T-cell (primary cell): ENCODE measurements around the gene CCDC89. TPM values are rescaled to one million over a fixed set of nuclear protein-coding genes. Genes with fewer than 3 reads are reported as not detected.
A peak's percentile ranks its signal among the peaks of the same experiment; 100 is the strongest.

Experiments used
- ATAC-seq, 4 experiments: fragments of 200-7000 bp in 3 of 4; fragments of 150-1000 bp in 1 of 4; cut with Tn5 transposase; replicated peaks in 1 of 4; 1 replicate in 3 of 4; 2 replicates in 1 of 4; pipeline ENCODE4 v1.10.0; 2021; ENCODE audit warnings: moderate library complexity in 3 of 4, mild to moderate bottlenecking in 2 of 4, moderate number of reproducible peaks in 1 of 4
- CTCF ChIA-PET, 2 donors: fragments of 300-600 bp; sonication (Branson Sonifier 250); formaldehyde crosslinking; loops; one replicate each; lab custom pipeline; 2022; ENCODE audit warnings: antibody characterized with exemption in 2 of 2; lab: Charles Lee
- POLR2A ChIA-PET, 2 donors: fragments of 300-600 bp; sonication (Branson Sonifier 250); formaldehyde crosslinking; loops; one replicate each; lab custom pipeline; 2022; ENCODE audit warnings: antibody characterized with exemption in 2 of 2; lab: Charles Lee
- DNase-seq, 35 experiments: peaks; one replicate each; pipeline versions ENCODE4 v3.0.0 to v3.0.0-alpha.2; 2013 to 2023
- H3K27ac ChIP-seq: one replicate; pipeline ENCODE4 v1.5.1; 2013; ENCODE audit warnings: low read length
- H3K27me3 ChIP-seq, 2 experiments: replicated peaks in 1 of 2; 1 replicate in 1 of 2; 2 replicates in 1 of 2; pipeline versions ENCODE4 v1.6.1 to v1.7.0; 2013; ENCODE audit warnings: low read length in 1 of 2, mixed read lengths in 1 of 2; ENCODE audit not compliant: control insufficient read depth in 2 of 2, insufficient read depth in 2 of 2; ENCODE audit errors: extremely low read depth in 1 of 2
- H3K36me3 ChIP-seq, 2 donors: 1 replicate in 1 of 2; 2 replicates in 1 of 2; pipeline versions ENCODE4 v1.6.1 to v1.7.0; 2013; ENCODE audit warnings: low read length in 1 of 2; ENCODE audit not compliant: control insufficient read depth in 2 of 2, insufficient read depth in 1 of 2; ENCODE audit errors: extremely low read depth in 1 of 2
- H3K4me1 ChIP-seq, 2 experiments: 1 replicate in 1 of 2; 2 replicates in 1 of 2; pipeline versions ENCODE4 v1.6.1 to v1.7.0; 2013; ENCODE audit warnings: low read length in 2 of 2, mixed read lengths in 1 of 2; ENCODE audit not compliant: insufficient read depth in 2 of 2, control insufficient read depth in 1 of 2; ENCODE audit errors: extremely low read depth in 1 of 2
- H3K4me3 ChIP-seq, 2 donors: 1 replicate in 1 of 2; 2 replicates in 1 of 2; pipeline versions ENCODE4 v1.5.1 to v1.7.0; 2013; ENCODE audit warnings: mild to moderate bottlenecking in 2 of 2, low read length in 1 of 2, moderate library complexity in 1 of 2; ENCODE audit not compliant: control insufficient read depth in 1 of 2; ENCODE audit errors: extremely low read depth in 1 of 2
- H3K9me3 ChIP-seq: 2 replicates; pipeline ENCODE4 v1.7.0; 2013
- H3K27ac Mint-ChIP-seq, 2 donors: one replicate each; pipeline ENCODE4 v1.8.0; 2020 to 2021; ENCODE audit warnings: mild to moderate bottlenecking in 2 of 2, mixed read lengths in 2 of 2
- H3K27me3 Mint-ChIP-seq, 2 donors: one replicate each; pipeline ENCODE4 v1.8.0; 2021 to 2022; ENCODE audit warnings: mixed read lengths in 2 of 2
- H3K36me3 Mint-ChIP-seq: one replicate; pipeline ENCODE4 v1.8.0; 2021; ENCODE audit warnings: mixed read lengths
- H3K4me1 Mint-ChIP-seq, 3 donors: one replicate each; pipeline ENCODE4 v1.8.0; 2020 to 2022; ENCODE audit warnings: mixed read lengths in 3 of 3, mild to moderate bottlenecking in 1 of 3
- H3K4me3 Mint-ChIP-seq, 3 donors: one replicate each; pipeline ENCODE4 v1.8.0; 2020 to 2022; ENCODE audit warnings: mild to moderate bottlenecking in 3 of 3, mixed read lengths in 3 of 3, moderate library complexity in 3 of 3
- H3K9me3 Mint-ChIP-seq, 3 donors: one replicate each; pipeline ENCODE4 v1.8.0; 2020 to 2022; ENCODE audit warnings: mixed read lengths in 3 of 3
- WGBS: methylation state at CpG from one replicate; pipeline ENCODE4 v1.1.5; 2013; ENCODE audit warnings: missing lambda C conversion rate; ENCODE audit not compliant: insufficient coverage; 5-methylcytosine and 5-hydroxymethylcytosine counted together
- total RNA-seq, 35 experiments: library from RNA in 6 of 35; stranded (reverse) in 6 of 35; fragments of 120-200 nt in 1 of 35; gene quantifications; one replicate each; pipeline versions ENCODE4 v1.2.1 to v1.2.4 and lab custom pipeline; 2013 to 2026

The CCDC89 gene
- total RNA-seq, 5 donors from 2014 or later (not counting 1 experiment from before 2014, with no cell fraction given) = 0.50 to 1.1 (median 0.53) TPM

DNA sequence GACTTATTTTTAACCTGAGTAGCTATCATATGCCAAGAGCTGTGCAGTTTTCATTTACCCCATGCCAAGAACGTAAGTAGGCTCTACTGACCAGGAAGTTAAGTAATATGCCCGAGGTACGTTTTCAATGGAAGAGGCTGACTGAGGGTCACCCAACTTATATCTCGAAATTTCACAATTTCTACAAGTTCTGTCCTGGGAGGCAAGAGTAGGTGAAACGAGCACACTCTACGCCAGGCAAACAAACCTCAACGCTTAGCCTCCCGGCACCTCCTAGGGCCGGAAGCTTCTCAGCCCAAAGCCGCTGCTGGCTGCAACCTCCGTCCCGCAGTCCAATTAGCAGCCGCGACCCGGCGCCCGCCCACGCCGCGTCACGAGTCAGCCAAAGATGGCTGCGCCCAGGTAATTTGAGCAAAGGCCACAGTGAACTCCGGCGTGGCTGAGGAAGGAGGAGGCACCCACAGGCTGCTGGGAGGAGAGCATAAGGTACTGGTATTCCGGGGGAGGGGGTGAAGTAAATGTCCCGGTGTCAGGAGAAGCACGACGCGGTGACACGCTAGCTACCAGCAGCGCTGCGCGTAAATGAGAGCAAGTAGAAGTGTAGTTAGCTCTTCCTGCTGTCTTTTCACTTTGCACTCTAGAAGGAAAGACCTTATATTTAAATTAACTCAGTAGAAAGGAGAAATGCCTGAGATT, 38.2 kb downstream of the CCDC89 start, which contains the start of gene TMEM126A:
TSS of gene TMEM126A (plus strand) at position 364 of the 696 bp plus-strand sequence. CDS start 2,289 bp downstream, outside the sequence.
- Histone ChIP-seq H3K4me3 (peak within 1 kb of the TSS; percentile 70 to 91), H3K4me1 (peaks cover 15 to 17% of the 10 kb centered on the region in 2 experiments), H3K27me3 (peaks cover 2 to 4% of the 10 kb centered on the region in 2 experiments), H3K9me3 (no peaks in the 10 kb centered on the region), H3K36me3 (peaks cover 4 to 10% of the 10 kb centered on the region in 2 donors), H3K27ac (peak within 1 kb of the TSS; percentile 66)
- Mint-ChIP-seq H3K36me3 (peaks cover 7% of the 10 kb centered on the region), H3K4me3 (peak within 1 kb of the TSS; percentile 87 to 97 (median 96)), H3K9me3 (no peaks in the 10 kb centered on the region), H3K27ac (peak within 1 kb of the TSS; percentile 92 to 98), H3K4me1 (peaks cover 36 to 40% (median 37%) of the 10 kb centered on the region in 3 donors), H3K27me3 (peaks cover 8 to 19% of the 10 kb centered on the region in 2 donors)
- CTCF ChIA-PET = interaction anchor here (0.6 to 2.0 kb wide), 10 partner anchors 10 to 512 kb away, joined by 3 to 21 read pairs (median 4); partner anchors contain the start of genes CREBZF (in 1 of the 2), DLG2 (in 1 of the 2) and TMEM126B (in 1 of the 2)
- under 1% methylated on average over 21 of the region's 33 CpGs for WGBS
- ATAC-seq (peak; percentile 99 to 100 (median 100)), DNase-seq (peak; percentile 77 to 94 (median 88))
- POLR2A ChIA-PET = interaction anchor here (0.6 to 3.6 kb wide), 20 partner anchors 9 to 619 kb away, joined by 3 to 36 read pairs (median 4); partner anchors contain the start of genes TMEM126B (in 2 of the 2), CREBZF (in 1 of the 2), DLG2 (in 1 of the 2) and PICALM (in 1 of the 2)

DNA sequence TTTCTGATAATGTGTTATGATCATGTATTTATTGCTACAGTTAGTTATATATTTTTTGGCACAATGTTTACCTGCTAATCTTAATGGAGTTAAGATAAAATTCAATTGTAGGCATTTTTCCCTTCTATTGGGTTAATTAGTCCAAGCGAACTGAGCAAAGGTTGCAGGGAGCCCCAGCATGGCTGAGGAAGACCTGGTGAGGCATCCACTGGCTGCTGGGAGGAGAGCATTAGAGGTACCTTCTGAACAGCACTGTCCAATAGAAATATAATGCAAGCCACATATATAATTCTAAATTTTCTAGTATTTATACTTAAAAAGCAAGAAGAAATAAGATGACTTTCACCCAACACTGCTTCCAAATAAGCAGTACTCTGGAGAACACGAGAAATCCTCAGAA, 38.9 kb downstream of the CCDC89 start:
- CTCF ChIA-PET = interaction anchor here (0.9 to 2.0 kb wide), 9 partner anchors 10 to 512 kb away, joined by 3 to 21 read pairs (median 4); partner anchors contain the start of genes CREBZF (in 1 of the 2), DLG2 (in 1 of the 2) and TMEM126B (in 1 of the 2)
- H3K4me1 Mint-ChIP-seq = peaks cover 32 to 36% (median 33%) of the 10 kb centered on the region in 3 donors
- peak overlapping the region; percentile 92 to 98 for H3K27ac Mint-ChIP-seq
- Histone ChIP-seq H3K9me3 (no peaks in the 10 kb centered on the region), H3K27me3 (peaks cover 2 to 4% of the 10 kb centered on the region in 2 experiments), H3K36me3 (peaks cover 4 to 10% of the 10 kb centered on the region in 2 donors), H3K4me1 (peaks cover 15 to 17% of the 10 kb centered on the region in 2 experiments), H3K4me3 (peak overlapping the region; percentile 70 to 91), H3K27ac (peak overlapping the region; percentile 66)
- peaks cover 11 to 23% of the 10 kb centered on the region in 2 donors for H3K27me3 Mint-ChIP-seq
- no CpG with 5 or more reads among the region's 2 CpGs for WGBS
- peak overlapping the region; percentile 87 to 97 (median 96) for H3K4me3 Mint-ChIP-seq
- POLR2A ChIA-PET = interaction anchor here (0.6 to 3.6 kb wide), 13 partner anchors 9 to 422 kb away, joined by 3 to 36 read pairs (median 6); partner anchors contain the start of genes TMEM126B (in 2 of the 2), CREBZF (in 1 of the 2), DLG2 (in 1 of the 2) and PICALM (in 1 of the 2)
- peaks cover 4% of the 10 kb centered on the region for H3K36me3 Mint-ChIP-seq
- H3K9me3 Mint-ChIP-seq = no peaks in the 10 kb centered on the region
- DNase-seq (no peak), ATAC-seq (peak in 1 of 4 experiments; percentile 9)

DNA sequence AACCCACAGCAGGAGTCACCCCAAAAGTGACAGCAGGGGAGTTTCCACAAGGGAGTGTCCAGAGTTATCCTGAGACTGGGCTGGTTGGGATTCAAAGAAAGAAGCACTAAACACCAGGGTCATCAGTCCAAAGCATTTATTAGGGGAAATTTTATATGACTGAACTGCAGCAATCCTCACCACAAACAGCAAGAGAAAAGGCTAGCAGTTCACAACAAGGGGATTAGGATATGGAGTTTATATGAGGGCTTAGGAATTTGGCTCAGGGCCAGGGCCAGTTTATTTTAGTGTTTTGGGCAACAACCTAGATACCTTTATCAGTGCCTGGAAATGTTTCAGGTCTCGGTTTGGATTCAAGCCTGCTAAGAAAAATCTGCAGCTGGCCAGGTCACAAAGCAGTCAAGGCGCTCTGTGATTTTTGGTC, 42.8 kb downstream of the CCDC89 start:
- Histone ChIP-seq H3K27ac (no peak overlapping the region), H3K9me3 (no peaks in the 10 kb centered on the region), H3K27me3 (peaks cover 2 to 4% of the 10 kb centered on the region in 2 experiments), H3K36me3 (no peaks in the 10 kb centered on the region), H3K4me1 (peaks cover 8 to 12% of the 10 kb centered on the region in 2 experiments), H3K4me3 (no peak overlapping the region)
- no peaks in the 10 kb centered on the region for H3K9me3 Mint-ChIP-seq
- no peak overlapping the region for H3K4me3 Mint-ChIP-seq
- peaks cover 11 to 27% of the 10 kb centered on the region in 2 donors for H3K27me3 Mint-ChIP-seq
- ChIA-PET CTCF (no interaction called here), POLR2A (no interaction called here)
- no peak overlapping the region for H3K27ac Mint-ChIP-seq
- 50% methylated on average over 1 of the region's 2 CpGs for WGBS
- peaks cover 6% of the 10 kb centered on the region for H3K36me3 Mint-ChIP-seq
- ATAC-seq = no peak
- DNase-seq = no peak
- H3K4me1 Mint-ChIP-seq = peaks cover 7 to 12% (median 11%) of the 10 kb centered on the region in 3 donors

DNA sequence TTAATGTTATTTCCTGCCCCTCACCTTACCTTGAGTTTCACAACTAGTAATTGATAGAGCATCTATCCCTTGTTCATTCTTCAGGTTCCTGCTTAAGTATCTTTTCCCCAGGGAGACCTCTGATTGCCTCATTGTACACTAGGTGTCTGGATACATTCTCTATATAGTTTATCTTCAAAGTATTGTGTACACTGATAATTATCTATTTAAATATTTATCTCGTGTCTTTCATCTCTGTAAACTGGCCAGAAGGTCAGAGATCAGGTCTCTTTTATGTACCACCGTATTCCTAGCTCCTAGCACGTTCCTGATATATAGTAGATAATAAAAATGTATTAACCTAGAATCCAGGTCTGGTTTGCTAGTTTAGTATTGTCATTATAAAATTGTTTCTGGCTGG, 51.2 kb downstream of the CCDC89 start:
- POLR2A ChIA-PET = interaction anchor here in 1 of 2 donors (1.0 kb wide), 1 partner anchor 13 kb away, joined by 3 read pairs; the partner anchor contains the start of gene TMEM126A
- H3K9me3 Mint-ChIP-seq = no peaks in the 10 kb centered on the region

More for the DNA sequence above, 51.2 kb downstream of the CCDC89 start:
- no peak overlapping the region for H3K27ac ChIP-seq
- WGBS = no CpG with 5 or more reads among the region's 3 CpGs
- DNase-seq (no peak), ATAC-seq (no peak)
- H3K4me3 ChIP-seq = no peak overlapping the region
- no peaks in the 10 kb centered on the region for H3K9me3 ChIP-seq
- CTCF ChIA-PET = interaction anchor here in 1 of 2 donors (0.6 kb wide), 1 partner anchor 549 kb away, joined by 3 read pairs; no protein-coding TSS in a partner anchor
- Mint-ChIP-seq H3K27ac (no peak overlapping the region), H3K27me3 (no peaks in the 10 kb centered on the region), H3K4me3 (no peak overlapping the region), H3K4me1 (peaks cover under 1 to 15% (median 11%) of the 10 kb centered on the region in 3 donors), H3K36me3 (peaks cover 40% of the 10 kb centered on the region)
- H3K27me3 ChIP-seq = no peaks in the 10 kb centered on the region
- peaks cover 0 to 2% of the 10 kb centered on the region in 2 experiments for H3K4me1 ChIP-seq
- H3K36me3 ChIP-seq = peaks cover 15 to 29% of the 10 kb centered on the region in 2 donors

Other genes starting within 250 kb of the CCDC89 start
- gene DLG2, start 58.9 kb downstream of the CCDC89 start, total RNA-seq = 1 to 10 TPM; 2.3 to 4.1 (median 2.9) TPM
- 10 to 100 TPM; 25.2 to 40.6 (median 34.4) TPM for gene TMEM126B, start 57.6 kb downstream of the CCDC89 start, total RNA-seq
- gene TMEM126A, start 38.2 kb downstream of the CCDC89 start, total RNA-seq = 10 to 100 TPM; 17.3 to 20.9 (median 19.0) TPM
- 10 to 100 TPM; 58.8 to 93.6 (median 86.5) TPM for gene CREBZF, start 21.1 kb downstream of the CCDC89 start, total RNA-seq
- gene SYTL2, start 124.9 kb upstream of the CCDC89 start, total RNA-seq = 10 to 100 TPM; 19.8 to 85.4 (median 31.3) TPM
- under 1 TPM in 1 of 5 donors, not detected in 4; 0.10 TPM for gene CCDC83, start 169.2 kb upstream of the CCDC89 start, total RNA-seq